Type B pancreatic cell (in vitro differentiated cells): ENCODE measurements around the gene GATAD2B. TPM values are rescaled to one million over a fixed set of nuclear protein-coding genes. Genes with fewer than 3 reads are reported as not detected.

Source experiments
- DNase-seq: peaks from one replicate; pipeline ENCODE4 v3.0.0; 2021; ENCODE audit warnings: mixed read lengths; ENCODE audit not compliant: unreplicated experiment; ENCODE audit errors: extremely low spot score
- H3K27ac Mint-ChIP-seq: 2 replicates; pipeline ENCODE4 v1.8.0; 2021; ENCODE audit warnings: mild to moderate bottlenecking, mixed read lengths
- H3K27me3 Mint-ChIP-seq: 2 replicates; pipeline ENCODE4 v1.8.0; 2021; ENCODE audit warnings: mixed read lengths
- H3K36me3 Mint-ChIP-seq: 2 replicates; pipeline ENCODE4 v1.8.0; 2021; ENCODE audit warnings: mixed read lengths
- H3K4me1 Mint-ChIP-seq: one replicate; pipeline ENCODE4 v1.8.0; 2021; ENCODE audit warnings: mixed read lengths; ENCODE audit not compliant: unreplicated experiment
- H3K4me3 Mint-ChIP-seq: 2 replicates; pipeline ENCODE4 v1.8.0; 2021; ENCODE audit warnings: mild to moderate bottlenecking, mixed read lengths
- H3K9me3 Mint-ChIP-seq: 2 replicates; pipeline ENCODE4 v1.8.0; 2021; ENCODE audit warnings: mixed read lengths
- total RNA-seq: library from RNA; stranded (reverse); gene quantifications from 2 replicates; pipeline ENCODE4 v1.2.1, GENCODE V29; 2021; ENCODE audit warnings: low replicate concordance
- TF ChIP-seq, protein P1 (sequence below): fragments of 200-600 bp; sonication (generic); conservative IDR thresholded peaks from 2 replicates; pipeline ENCODE4 v1.5.0; 2021; ENCODE audit warnings: antibody characterized with exemption, mild to moderate bottlenecking

Gene GATAD2B
- total RNA-seq, 1 donor from 2014 or later, result 51.4 TPM

DNA sequence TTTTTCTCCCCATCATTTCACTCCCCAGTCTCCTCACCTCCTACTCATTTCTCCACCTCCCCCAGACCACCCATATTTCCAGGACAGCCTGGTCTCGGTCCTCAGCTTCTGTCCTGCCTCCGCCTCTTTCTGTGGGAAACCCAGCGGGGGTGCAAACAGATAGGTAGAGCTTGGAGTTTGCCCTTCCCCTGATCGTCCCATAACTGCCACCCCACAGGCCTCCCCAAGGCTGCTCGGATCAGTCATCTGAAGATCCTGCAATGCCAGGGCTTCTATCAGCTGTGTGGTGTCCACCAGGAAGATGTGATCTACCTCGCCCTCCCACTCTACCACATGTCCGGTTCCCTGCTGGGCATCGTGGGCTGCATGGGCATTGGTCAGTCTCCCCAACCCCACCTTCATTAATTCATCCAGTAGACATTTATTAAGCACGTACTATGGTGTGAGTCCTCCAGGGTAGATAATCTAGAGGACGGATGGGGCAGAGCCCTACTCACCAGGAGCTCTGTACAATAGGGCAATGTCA is 145.9 kb downstream of the GATAD2B start:
- H3K27ac Mint-ChIP-seq, result peak overlapping the region; percentile 31
- no peaks in the 10 kb centered on the region for H3K9me3 Mint-ChIP-seq
- peak overlapping the region; percentile 85 for H3K4me3 Mint-ChIP-seq
- no peaks in the 10 kb centered on the region for H3K36me3 Mint-ChIP-seq
- H3K4me1 Mint-ChIP-seq, result peaks cover 13% of the 10 kb centered on the region
- no peaks in the 10 kb centered on the region for H3K27me3 Mint-ChIP-seq
- TF ChIP-seq, protein P1, sequence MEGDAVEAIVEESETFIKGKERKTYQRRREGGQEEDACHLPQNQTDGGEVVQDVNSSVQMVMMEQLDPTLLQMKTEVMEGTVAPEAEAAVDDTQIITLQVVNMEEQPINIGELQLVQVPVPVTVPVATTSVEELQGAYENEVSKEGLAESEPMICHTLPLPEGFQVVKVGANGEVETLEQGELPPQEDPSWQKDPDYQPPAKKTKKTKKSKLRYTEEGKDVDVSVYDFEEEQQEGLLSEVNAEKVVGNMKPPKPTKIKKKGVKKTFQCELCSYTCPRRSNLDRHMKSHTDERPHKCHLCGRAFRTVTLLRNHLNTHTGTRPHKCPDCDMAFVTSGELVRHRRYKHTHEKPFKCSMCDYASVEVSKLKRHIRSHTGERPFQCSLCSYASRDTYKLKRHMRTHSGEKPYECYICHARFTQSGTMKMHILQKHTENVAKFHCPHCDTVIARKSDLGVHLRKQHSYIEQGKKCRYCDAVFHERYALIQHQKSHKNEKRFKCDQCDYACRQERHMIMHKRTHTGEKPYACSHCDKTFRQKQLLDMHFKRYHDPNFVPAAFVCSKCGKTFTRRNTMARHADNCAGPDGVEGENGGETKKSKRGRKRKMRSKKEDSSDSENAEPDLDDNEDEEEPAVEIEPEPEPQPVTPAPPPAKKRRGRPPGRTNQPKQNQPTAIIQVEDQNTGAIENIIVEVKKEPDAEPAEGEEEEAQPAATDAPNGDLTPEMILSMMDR, result no peak
- no peak for DNase-seq

DNA sequence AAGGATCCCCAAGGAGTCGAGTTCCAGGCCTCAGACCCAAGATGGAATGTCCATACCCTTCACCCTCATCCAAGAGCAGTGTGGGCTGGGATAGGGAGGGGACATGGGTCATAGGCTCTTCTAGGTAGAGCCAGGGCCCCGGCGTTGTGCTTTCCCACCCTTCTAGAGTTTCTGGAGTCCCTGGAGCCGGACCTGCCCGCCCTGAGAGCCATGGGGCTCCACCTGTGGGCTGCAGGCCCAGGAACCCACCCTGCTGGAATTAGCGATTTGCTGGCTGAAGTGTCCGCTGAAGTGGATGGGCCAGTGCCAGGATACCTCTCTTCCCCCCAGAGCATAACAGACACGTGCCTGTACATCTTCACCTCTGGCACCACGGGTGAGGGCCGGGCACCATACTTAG is 146.4 kb downstream of the GATAD2B start:
- peak overlapping the region; percentile 85 for H3K4me3 Mint-ChIP-seq
- no peaks in the 10 kb centered on the region for H3K36me3 Mint-ChIP-seq
- no peak for DNase-seq
- peak overlapping the region; percentile 31 for H3K27ac Mint-ChIP-seq
- peaks cover 13% of the 10 kb centered on the region for H3K4me1 Mint-ChIP-seq
- TF ChIP-seq, protein P1, result no peak
- H3K27me3 Mint-ChIP-seq, result no peaks in the 10 kb centered on the region
- no peaks in the 10 kb centered on the region for H3K9me3 Mint-ChIP-seq

DNA sequence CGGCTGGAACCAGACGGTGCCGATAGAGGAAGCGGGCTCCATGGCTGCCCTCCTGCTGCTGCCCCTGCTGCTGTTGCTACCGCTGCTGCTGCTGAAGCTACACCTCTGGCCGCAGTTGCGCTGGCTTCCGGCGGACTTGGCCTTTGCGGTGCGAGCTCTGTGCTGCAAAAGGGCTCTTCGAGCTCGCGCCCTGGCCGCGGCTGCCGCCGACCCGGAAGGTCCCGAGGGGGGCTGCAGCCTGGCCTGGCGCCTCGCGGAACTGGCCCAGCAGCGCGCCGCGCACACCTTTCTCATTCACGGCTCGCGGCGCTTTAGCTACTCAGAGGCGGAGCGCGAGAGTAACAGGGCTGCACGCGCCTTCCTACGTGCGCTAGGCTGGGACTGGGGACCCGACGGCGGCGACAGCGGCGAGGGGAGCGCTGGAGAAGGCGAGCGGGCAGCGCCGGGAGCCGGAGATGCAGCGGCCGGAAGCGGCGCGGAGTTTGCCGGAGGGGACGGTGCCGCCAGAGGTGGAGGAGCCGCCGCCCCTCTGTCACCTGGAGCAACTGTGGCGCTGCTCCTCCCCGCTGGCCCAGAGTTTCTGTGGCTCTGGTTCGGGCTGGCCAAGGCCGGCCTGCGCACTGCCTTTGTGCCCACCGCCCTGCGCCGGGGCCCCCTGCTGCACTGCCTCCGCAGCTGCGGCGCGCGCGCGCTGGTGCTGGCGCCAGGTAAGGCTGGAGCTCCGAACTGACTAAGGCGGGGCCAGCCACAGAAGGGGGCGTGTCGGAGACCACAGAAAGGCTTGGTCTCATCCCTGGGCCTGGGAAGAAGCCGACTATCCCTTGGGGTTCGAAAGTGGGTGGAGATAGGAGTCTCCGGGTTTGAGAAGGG is 147.1 kb downstream of the GATAD2B start:
- peak overlapping the region; percentile 36 for H3K27ac Mint-ChIP-seq
- peaks cover 13% of the 10 kb centered on the region for H3K4me1 Mint-ChIP-seq
- TF ChIP-seq, protein P1, result peak; percentile 17
- no peaks in the 10 kb centered on the region for H3K36me3 Mint-ChIP-seq
- H3K27me3 Mint-ChIP-seq, result no peaks in the 10 kb centered on the region
- no peaks in the 10 kb centered on the region for H3K9me3 Mint-ChIP-seq
- DNase-seq, result peak; percentile 80
- H3K4me3 Mint-ChIP-seq, result peak overlapping the region; percentile 90

DNA sequence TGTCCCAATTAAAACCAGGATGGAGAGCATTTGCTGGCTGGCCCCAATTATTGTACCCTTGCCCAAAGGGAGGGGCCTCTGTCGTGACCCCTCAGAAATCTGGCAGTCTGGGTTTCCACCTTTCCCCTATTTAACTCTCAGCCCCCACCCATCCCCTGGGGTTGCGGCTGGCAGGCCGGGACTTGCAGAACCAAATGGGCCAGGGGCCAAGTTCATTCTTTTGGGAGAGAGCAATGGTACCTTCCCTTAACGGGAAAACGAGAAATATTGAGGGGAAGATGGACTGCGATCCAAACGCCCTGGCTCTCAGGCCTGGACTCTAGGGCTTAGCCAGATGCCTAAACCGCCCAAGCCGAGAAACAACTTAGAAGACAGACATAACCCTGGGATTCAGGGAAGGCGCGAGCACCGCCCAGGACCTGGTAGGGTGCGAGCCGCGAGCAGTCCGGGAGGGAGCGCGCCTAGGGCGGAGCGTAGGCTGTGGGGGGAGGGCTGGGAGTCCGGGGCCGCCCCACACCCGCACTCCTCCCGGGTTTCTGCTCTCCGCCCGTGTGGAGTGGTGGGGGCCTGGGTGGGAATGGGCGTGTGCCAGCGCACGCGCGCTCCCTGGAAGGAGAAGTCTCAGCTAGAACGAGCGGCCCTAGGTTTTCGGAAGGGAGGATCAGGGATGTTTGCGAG is 147.9 kb downstream of the GATAD2B start, which contains the start of gene SLC27A3:
SLC27A3 (plus strand) TSS at position 628 of the 678 bp plus-strand sequence. CDS start 91 bp downstream, outside the sequence.
- no peaks in the 10 kb centered on the region for H3K36me3 Mint-ChIP-seq
- peak within 1 kb of the TSS; percentile 36 for H3K27ac Mint-ChIP-seq
- peaks cover 13% of the 10 kb centered on the region for H3K4me1 Mint-ChIP-seq
- TF ChIP-seq, protein P1, result no peak
- H3K27me3 Mint-ChIP-seq, result no peaks in the 10 kb centered on the region
- DNase-seq, result no peak
- H3K9me3 Mint-ChIP-seq, result no peaks in the 10 kb centered on the region
- H3K4me3 Mint-ChIP-seq, result peak within 1 kb of the TSS; percentile 90

DNA sequence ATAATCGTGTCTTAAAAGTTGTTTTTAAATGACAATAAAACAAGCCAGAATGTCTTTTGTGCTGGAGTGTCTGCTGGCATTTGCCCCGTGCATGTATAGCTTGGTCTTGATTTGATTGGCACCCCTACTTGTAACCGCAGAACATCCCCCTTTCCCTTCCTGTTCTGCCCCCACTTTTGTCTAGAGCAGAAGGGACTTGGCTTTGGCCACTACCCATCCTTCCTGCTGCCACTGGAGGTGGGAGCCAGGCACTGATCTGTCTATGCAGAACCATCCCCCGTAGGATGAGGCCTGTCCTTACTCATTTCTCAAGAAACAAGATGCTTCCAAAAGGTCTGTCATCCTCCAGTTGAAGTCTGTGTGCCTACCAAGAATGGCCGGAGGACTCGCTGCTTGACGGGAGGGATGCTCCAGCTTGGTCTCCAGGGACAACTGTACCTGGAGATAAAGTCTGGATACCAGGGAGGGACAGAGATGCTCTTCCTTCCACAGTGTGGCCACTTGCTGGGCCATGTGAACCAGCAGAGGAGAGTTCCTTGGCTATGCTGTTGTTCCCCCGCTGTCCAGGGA is 148.7 kb downstream of the GATAD2B start:
- TF ChIP-seq, protein P1, result no peak
- no peaks in the 10 kb centered on the region for H3K36me3 Mint-ChIP-seq
- peaks cover 13% of the 10 kb centered on the region for H3K4me1 Mint-ChIP-seq
- no peaks in the 10 kb centered on the region for H3K9me3 Mint-ChIP-seq
- no peak for DNase-seq
- no peaks in the 10 kb centered on the region for H3K27me3 Mint-ChIP-seq
- H3K4me3 Mint-ChIP-seq, result peak overlapping the region; percentile 62
- H3K27ac Mint-ChIP-seq, result no peak overlapping the region
